ENCODE results near the gene FAR1. TPM values are rescaled to one million over a fixed set of nuclear protein-coding genes. Genes with fewer than 3 reads are reported as not detected.

FAR1 gene
- total RNA-seq, 2 experiments from 2014 or later, result 37.2 to 42.3 TPM

- no peak overlapping the region for H3K27ac Mint-ChIP-seq
- intact Hi-C loops (cut with micrococcal nuclease), result no loop called here
- DNase-seq, result no peak
- peaks cover 6% of the 10 kb centered on the region for H3K4me1 Mint-ChIP-seq (ENCODE audit: low read depth)
- H3K36me3 Mint-ChIP-seq (ENCODE audit: low read depth), result peaks cover 26% of the 10 kb centered on the region
- H3K27me3 Mint-ChIP-seq (ENCODE audit: low read depth), result no peaks in the 10 kb centered on the region
- no peaks in the 10 kb centered on the region for H3K9me3 Mint-ChIP-seq
- CTCF ChIA-PET, result no interaction called here
- H3K4me3 Mint-ChIP-seq, result no peak overlapping the region
Observed at GRCh38 chr11:13695886-13696285, 27.4 kb downstream of the FAR1 start.

- CTCF ChIA-PET, result no interaction called here
- H3K4me1 Mint-ChIP-seq (ENCODE audit: low read depth), result peaks cover 2% of the 10 kb centered on the region
- no peak overlapping the region for H3K4me3 Mint-ChIP-seq
- H3K36me3 Mint-ChIP-seq (ENCODE audit: low read depth), result peaks cover 29% of the 10 kb centered on the region
- DNase-seq, result no peak
- H3K27ac Mint-ChIP-seq, result no peak overlapping the region
- intact Hi-C loops (cut with micrococcal nuclease), result no loop called here
- no peaks in the 10 kb centered on the region for H3K27me3 Mint-ChIP-seq (ENCODE audit: low read depth)
- no peaks in the 10 kb centered on the region for H3K9me3 Mint-ChIP-seq
Observed at GRCh38 chr11:13697710-13698109, 29.2 kb downstream of the FAR1 start.

- H3K36me3 Mint-ChIP-seq (ENCODE audit: low read depth), result peaks cover 32% of the 10 kb centered on the region
- H3K9me3 Mint-ChIP-seq, result no peaks in the 10 kb centered on the region
- no peak overlapping the region for H3K27ac Mint-ChIP-seq
- no peak for DNase-seq
- CTCF ChIA-PET, result no interaction called here
- no peak overlapping the region for H3K4me3 Mint-ChIP-seq
- intact Hi-C loops (cut with micrococcal nuclease), result no loop called here
- H3K27me3 Mint-ChIP-seq (ENCODE audit: low read depth), result no peaks in the 10 kb centered on the region
- no peaks in the 10 kb centered on the region for H3K4me1 Mint-ChIP-seq (ENCODE audit: low read depth)
Observed at GRCh38 chr11:13698132-13698531, 29.7 kb downstream of the FAR1 start.

GRCh38 chr11:13699041-13699440 lies 30.6 kb downstream of the FAR1 start:
- Mint-ChIP-seq H3K4me3 (no peak overlapping the region), H3K27me3 (ENCODE audit: low read depth) (no peaks in the 10 kb centered on the region), H3K4me1 (ENCODE audit: low read depth) (no peaks in the 10 kb centered on the region), H3K36me3 (ENCODE audit: low read depth) (peaks cover 37% of the 10 kb centered on the region), H3K27ac (no peak overlapping the region), H3K9me3 (no peaks in the 10 kb centered on the region)
- intact Hi-C loops (cut with micrococcal nuclease), result no loop called here
- no peak for DNase-seq
- CTCF ChIA-PET, result no interaction called here

GRCh38 chr11:13699870-13700269 lies 31.4 kb downstream of the FAR1 start:
- H3K9me3 Mint-ChIP-seq, result no peaks in the 10 kb centered on the region
- H3K36me3 Mint-ChIP-seq (ENCODE audit: low read depth), result peaks cover 32% of the 10 kb centered on the region
- no peak overlapping the region for H3K27ac Mint-ChIP-seq
- no peaks in the 10 kb centered on the region for H3K27me3 Mint-ChIP-seq (ENCODE audit: low read depth)
- H3K4me3 Mint-ChIP-seq, result no peak overlapping the region
- intact Hi-C loops (cut with micrococcal nuclease), result no loop called here
- CTCF ChIA-PET, result no interaction called here
- DNase-seq, result no peak
- no peaks in the 10 kb centered on the region for H3K4me1 Mint-ChIP-seq (ENCODE audit: low read depth)

- Mint-ChIP-seq H3K27ac (no peak overlapping the region), H3K27me3 (ENCODE audit: low read depth) (no peaks in the 10 kb centered on the region), H3K4me1 (ENCODE audit: low read depth) (no peaks in the 10 kb centered on the region), H3K36me3 (ENCODE audit: low read depth) (peaks cover 26% of the 10 kb centered on the region), H3K4me3 (no peak overlapping the region), H3K9me3 (no peaks in the 10 kb centered on the region)
- CTCF ChIA-PET, result no interaction called here
- no peak for DNase-seq
- intact Hi-C loops (cut with micrococcal nuclease), result no loop called here
Observed at GRCh38 chr11:13701506-13701905, 33.0 kb downstream of the FAR1 start.

GRCh38 chr11:13702071-13702470 lies 33.6 kb downstream of the FAR1 start:
- DNase-seq, result no peak
- CTCF ChIA-PET, result no interaction called here
- H3K36me3 Mint-ChIP-seq (ENCODE audit: low read depth), result peaks cover 26% of the 10 kb centered on the region
- H3K27ac Mint-ChIP-seq, result no peak overlapping the region
- no peaks in the 10 kb centered on the region for H3K9me3 Mint-ChIP-seq
- no peak overlapping the region for H3K4me3 Mint-ChIP-seq
- H3K27me3 Mint-ChIP-seq (ENCODE audit: low read depth), result no peaks in the 10 kb centered on the region
- no peaks in the 10 kb centered on the region for H3K4me1 Mint-ChIP-seq (ENCODE audit: low read depth)
- intact Hi-C loops (cut with micrococcal nuclease), result no loop called here

- Mint-ChIP-seq H3K9me3 (no peaks in the 10 kb centered on the region), H3K36me3 (ENCODE audit: low read depth) (peaks cover 29% of the 10 kb centered on the region), H3K4me1 (ENCODE audit: low read depth) (no peaks in the 10 kb centered on the region), H3K27me3 (ENCODE audit: low read depth) (no peaks in the 10 kb centered on the region), H3K4me3 (no peak overlapping the region), H3K27ac (no peak overlapping the region)
- intact Hi-C loops (cut with micrococcal nuclease), result no loop called here
- CTCF ChIA-PET, result no interaction called here
- DNase-seq, result no peak
Observed at GRCh38 chr11:13705710-13706109, 37.2 kb downstream of the FAR1 start.

- Mint-ChIP-seq H3K4me3 (no peak overlapping the region), H3K27ac (no peak overlapping the region), H3K27me3 (ENCODE audit: low read depth) (no peaks in the 10 kb centered on the region), H3K4me1 (ENCODE audit: low read depth) (no peaks in the 10 kb centered on the region), H3K36me3 (ENCODE audit: low read depth) (peaks cover 43% of the 10 kb centered on the region), H3K9me3 (no peaks in the 10 kb centered on the region)
- DNase-seq, result no peak
- intact Hi-C loops (cut with micrococcal nuclease), result no loop called here
- CTCF ChIA-PET, result no interaction called here
Observed at GRCh38 chr11:13713982-13714381, 45.5 kb downstream of the FAR1 start.

GRCh38 chr11:13717331-13717730 lies 48.9 kb downstream of the FAR1 start:
- peaks cover 40% of the 10 kb centered on the region for H3K36me3 Mint-ChIP-seq (ENCODE audit: low read depth)
- CTCF ChIA-PET, result no interaction called here
- H3K27ac Mint-ChIP-seq, result no peak overlapping the region
- H3K9me3 Mint-ChIP-seq, result no peaks in the 10 kb centered on the region
- H3K4me3 Mint-ChIP-seq, result no peak overlapping the region
- no peak for DNase-seq
- H3K27me3 Mint-ChIP-seq (ENCODE audit: low read depth), result no peaks in the 10 kb centered on the region
- no peaks in the 10 kb centered on the region for H3K4me1 Mint-ChIP-seq (ENCODE audit: low read depth)
- intact Hi-C loops (cut with micrococcal nuclease), result no loop called here

- CTCF ChIA-PET, result no interaction called here
- Mint-ChIP-seq H3K27me3 (ENCODE audit: low read depth) (no peaks in the 10 kb centered on the region), H3K9me3 (no peaks in the 10 kb centered on the region), H3K4me3 (no peak overlapping the region), H3K27ac (no peak overlapping the region), H3K4me1 (ENCODE audit: low read depth) (no peaks in the 10 kb centered on the region), H3K36me3 (ENCODE audit: low read depth) (peaks cover 45% of the 10 kb centered on the region)
- no peak for DNase-seq
- intact Hi-C loops (cut with micrococcal nuclease), result no loop called here
Observed at GRCh38 chr11:13718394-13718793, 49.9 kb downstream of the FAR1 start.

GRCh38 chr11:13720940-13721339 lies 52.5 kb downstream of the FAR1 start:
- DNase-seq, result no peak
- H3K36me3 Mint-ChIP-seq (ENCODE audit: low read depth), result peaks cover 38% of the 10 kb centered on the region
- H3K9me3 Mint-ChIP-seq, result no peaks in the 10 kb centered on the region
- H3K4me1 Mint-ChIP-seq (ENCODE audit: low read depth), result no peaks in the 10 kb centered on the region
- intact Hi-C loops (cut with micrococcal nuclease), result no loop called here
- H3K27me3 Mint-ChIP-seq (ENCODE audit: low read depth), result no peaks in the 10 kb centered on the region
- H3K4me3 Mint-ChIP-seq, result no peak overlapping the region
- CTCF ChIA-PET, result no interaction called here
- H3K27ac Mint-ChIP-seq, result peak overlapping the region; percentile 54

- Mint-ChIP-seq H3K9me3 (no peaks in the 10 kb centered on the region), H3K4me3 (no peak overlapping the region), H3K27me3 (ENCODE audit: low read depth) (no peaks in the 10 kb centered on the region), H3K27ac (no peak overlapping the region), H3K4me1 (ENCODE audit: low read depth) (no peaks in the 10 kb centered on the region), H3K36me3 (ENCODE audit: low read depth) (peaks cover 38% of the 10 kb centered on the region)
- intact Hi-C loops (cut with micrococcal nuclease), result no loop called here
- CTCF ChIA-PET, result no interaction called here
- DNase-seq, result no peak
Observed at GRCh38 chr11:13721760-13722159, 53.3 kb downstream of the FAR1 start.

- H3K4me3 Mint-ChIP-seq, result no peak overlapping the region
- H3K27me3 Mint-ChIP-seq (ENCODE audit: low read depth), result no peaks in the 10 kb centered on the region
- no peaks in the 10 kb centered on the region for H3K4me1 Mint-ChIP-seq (ENCODE audit: low read depth)
- H3K27ac Mint-ChIP-seq, result no peak overlapping the region
- H3K9me3 Mint-ChIP-seq, result no peaks in the 10 kb centered on the region
- intact Hi-C loops (cut with micrococcal nuclease), result no loop called here
- peaks cover 24% of the 10 kb centered on the region for H3K36me3 Mint-ChIP-seq (ENCODE audit: low read depth)
- CTCF ChIA-PET, result no interaction called here
- DNase-seq, result no peak
Observed at GRCh38 chr11:13726456-13726855, 58.0 kb downstream of the FAR1 start.
